Measurements from ENCODE around the gene SORCS2.
A peak's percentile ranks its signal among the peaks of the same experiment; 100 is the strongest.

SORCS2 gene

DNA sequence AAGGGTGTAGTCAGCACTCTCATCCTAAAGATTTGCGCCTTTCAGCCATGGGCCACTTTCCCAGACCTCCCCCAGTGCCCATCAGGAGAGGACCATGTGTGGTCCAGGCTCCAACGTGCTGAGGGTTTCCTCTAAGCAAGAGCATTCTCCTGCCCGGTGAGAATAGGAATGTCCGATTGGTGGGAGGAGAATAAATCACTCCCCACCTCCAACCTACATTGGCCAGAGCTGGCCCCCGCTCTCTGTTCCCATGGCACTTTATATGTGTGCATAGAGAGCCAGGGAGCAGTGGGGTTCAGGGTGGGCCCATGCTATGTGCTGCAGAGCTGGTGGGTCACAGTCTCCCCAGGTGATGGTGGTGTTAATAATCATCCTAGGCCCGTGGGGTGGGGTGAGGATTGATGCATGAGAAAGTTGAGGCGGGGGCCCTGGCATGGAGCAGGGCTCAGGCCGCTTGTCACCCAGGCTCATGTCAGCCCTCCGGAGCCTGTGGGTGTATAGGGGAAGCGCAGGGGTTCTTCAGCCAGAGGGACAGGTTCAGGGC lies 6.8 kb upstream of the SORCS2 start:
- TF ChIP-seq, protein P1, sequence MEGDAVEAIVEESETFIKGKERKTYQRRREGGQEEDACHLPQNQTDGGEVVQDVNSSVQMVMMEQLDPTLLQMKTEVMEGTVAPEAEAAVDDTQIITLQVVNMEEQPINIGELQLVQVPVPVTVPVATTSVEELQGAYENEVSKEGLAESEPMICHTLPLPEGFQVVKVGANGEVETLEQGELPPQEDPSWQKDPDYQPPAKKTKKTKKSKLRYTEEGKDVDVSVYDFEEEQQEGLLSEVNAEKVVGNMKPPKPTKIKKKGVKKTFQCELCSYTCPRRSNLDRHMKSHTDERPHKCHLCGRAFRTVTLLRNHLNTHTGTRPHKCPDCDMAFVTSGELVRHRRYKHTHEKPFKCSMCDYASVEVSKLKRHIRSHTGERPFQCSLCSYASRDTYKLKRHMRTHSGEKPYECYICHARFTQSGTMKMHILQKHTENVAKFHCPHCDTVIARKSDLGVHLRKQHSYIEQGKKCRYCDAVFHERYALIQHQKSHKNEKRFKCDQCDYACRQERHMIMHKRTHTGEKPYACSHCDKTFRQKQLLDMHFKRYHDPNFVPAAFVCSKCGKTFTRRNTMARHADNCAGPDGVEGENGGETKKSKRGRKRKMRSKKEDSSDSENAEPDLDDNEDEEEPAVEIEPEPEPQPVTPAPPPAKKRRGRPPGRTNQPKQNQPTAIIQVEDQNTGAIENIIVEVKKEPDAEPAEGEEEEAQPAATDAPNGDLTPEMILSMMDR (IDR thresholded peaks at IDR 0.05; ENCODE audit: low read depth, low read length), result no peak
- no peak for DNase-seq (ENCODE audit: extremely low read depth, low read depth)

GRCh38 chr4:7186031-7186430 lies 6.3 kb upstream of the SORCS2 start:
- DNase-seq (ENCODE audit: extremely low read depth, low read depth), result no peak
- TF ChIP-seq, protein P1 (IDR thresholded peaks at IDR 0.05; ENCODE audit: low read depth, low read length), result peak; percentile 34

DNA sequence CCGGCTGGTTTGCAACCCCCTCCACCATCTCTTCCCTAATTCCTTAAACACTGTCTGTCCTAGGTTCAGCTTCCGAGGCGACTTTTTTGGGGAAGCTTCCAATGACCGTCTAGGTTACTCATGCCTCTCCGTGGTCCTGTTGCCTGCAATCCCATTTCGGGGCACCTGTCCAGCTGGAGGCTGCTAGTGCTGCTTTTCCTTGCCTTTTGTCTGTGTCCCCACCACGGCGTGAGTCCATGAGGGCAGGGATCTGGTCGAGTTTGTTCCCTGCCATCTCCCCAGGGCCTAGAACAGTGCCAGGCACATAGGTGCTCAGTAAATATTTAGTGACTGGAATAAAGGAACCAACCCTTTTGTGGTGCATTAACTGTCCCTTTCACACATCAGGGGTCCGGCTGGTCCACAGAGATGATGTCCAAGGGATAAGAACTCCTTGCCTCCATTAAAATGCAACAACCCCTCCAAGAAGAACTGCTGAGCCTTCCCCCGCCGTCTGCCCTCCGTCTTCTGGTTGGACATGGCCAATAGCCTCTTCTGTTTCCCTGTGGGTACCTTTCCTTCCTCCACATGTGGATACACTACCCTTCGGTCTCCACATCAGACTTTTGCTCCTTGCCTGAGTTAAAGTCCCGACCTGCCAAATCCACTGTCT lies 5.7 kb upstream of the SORCS2 start:
- TF ChIP-seq, protein P1 (IDR thresholded peaks at IDR 0.05; ENCODE audit: low read depth, low read length), result no peak
- DNase-seq (ENCODE audit: extremely low read depth, low read depth), result no peak

DNA sequence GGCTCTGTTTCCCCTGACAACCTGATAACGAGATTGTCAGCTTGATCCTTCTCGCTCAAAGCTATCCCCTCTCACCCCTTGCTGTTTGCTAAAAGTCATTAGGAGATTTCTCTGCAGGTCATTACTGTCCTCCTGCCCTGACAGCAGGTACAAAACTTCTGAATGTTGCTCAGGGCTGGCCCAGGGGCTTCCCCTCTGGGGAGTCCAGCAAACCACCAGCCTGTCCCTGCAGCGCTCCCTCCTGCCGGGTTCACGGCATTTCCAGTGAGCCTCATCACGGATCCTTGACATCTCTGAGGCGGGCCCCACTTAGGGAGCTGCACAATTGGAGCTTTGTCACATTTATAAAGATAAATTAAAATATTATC lies 5.2 kb upstream of the SORCS2 start:
- DNase-seq (ENCODE audit: extremely low read depth, low read depth), result no peak
- TF ChIP-seq, protein P1 (IDR thresholded peaks at IDR 0.05; ENCODE audit: low read depth, low read length), result no peak

- DNase-seq (ENCODE audit: extremely low read depth, low read depth), result no peak
- TF ChIP-seq, protein P1 (IDR thresholded peaks at IDR 0.05; ENCODE audit: low read depth, low read length), result no peak
Observed at GRCh38 chr4:7187691-7188090, 4.6 kb upstream of the SORCS2 start.

DNA sequence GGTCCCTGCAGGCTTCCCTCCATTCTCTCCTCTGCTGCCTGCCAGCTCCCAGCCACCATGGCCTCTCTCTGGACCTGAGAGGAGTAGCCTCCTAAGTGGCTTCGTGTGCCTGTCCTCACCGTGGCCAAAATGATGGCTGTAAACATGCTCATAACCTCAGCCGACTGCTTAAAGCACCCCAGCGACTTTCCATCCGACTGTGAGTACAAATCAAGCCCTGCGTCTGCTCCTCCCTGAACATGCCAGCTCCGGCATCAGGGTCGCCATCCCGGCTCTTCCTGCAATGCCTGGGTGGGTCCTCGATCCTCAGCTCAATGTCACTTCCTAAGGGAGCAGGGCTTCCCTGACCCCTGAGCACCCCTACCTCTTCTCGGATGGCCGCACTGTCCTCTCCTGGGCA lies 3.3 kb upstream of the SORCS2 start:
- TF ChIP-seq, protein P1 (IDR thresholded peaks at IDR 0.05; ENCODE audit: low read depth, low read length), result no peak

DNA sequence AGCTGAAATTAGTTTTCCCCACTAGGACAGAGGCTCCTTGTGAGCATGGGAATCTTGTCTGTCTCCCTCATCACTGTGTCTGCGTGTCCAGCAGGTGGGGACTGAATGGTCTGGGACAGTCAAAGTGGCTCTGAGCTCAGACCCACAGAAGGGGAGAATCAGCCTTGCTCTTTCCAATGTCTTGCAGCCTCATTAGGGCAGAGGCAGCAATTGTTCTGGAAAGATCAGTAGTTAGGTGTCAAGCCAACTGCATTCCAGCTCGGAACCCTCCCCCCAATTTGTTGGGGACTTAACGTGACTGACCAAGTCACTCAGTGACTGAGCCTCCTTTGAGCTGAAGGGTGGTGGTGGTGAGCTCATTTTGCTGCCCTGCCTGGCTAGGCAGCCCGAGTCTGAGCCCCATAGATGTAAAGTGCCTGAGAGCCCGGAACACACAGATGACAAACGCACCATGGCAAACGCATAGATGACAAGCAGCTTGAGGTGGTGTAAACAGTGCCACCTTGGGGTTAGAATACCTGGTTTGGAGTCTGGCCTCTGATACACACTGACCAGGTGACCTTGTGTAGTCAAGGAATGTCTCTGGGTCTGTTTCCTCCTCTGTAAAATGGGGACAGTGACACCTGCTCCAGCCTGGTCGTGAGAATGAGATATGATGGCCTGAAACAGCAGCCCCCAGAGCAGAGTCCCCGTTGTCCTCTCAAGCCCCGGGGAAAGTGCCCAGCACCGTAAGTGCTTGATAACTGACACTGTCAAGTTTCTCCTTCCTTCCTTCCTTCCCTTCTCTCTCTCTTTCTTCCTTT lies 2.7 kb upstream of the SORCS2 start:
- DNase-seq (ENCODE audit: extremely low read depth, low read depth), result no peak
- TF ChIP-seq, protein P1 (IDR thresholded peaks at IDR 0.05; ENCODE audit: low read depth, low read length), result no peak

More for the DNA sequence above, 3.3 kb upstream of the SORCS2 start:
- DNase-seq (ENCODE audit: extremely low read depth, low read depth), result no peak

All from AG09319 (cell line).